Astrocyte (in vitro differentiated cells and primary cell): Measurements from ENCODE around the gene CAPN11. TPM values are rescaled to one million over a fixed set of nuclear protein-coding genes. Genes with fewer than 3 reads are reported as not detected.

Experiments
- DNase-seq: peaks from one replicate; pipeline ENCODE4 v3.0.0-alpha.2; 2010; ENCODE audit warnings: low read depth
- FAIRE-seq: peaks from 2 replicates; lab custom pipeline; 2011; peaks lifted over from hg19 to GRCh38; lab: Jason Lieb, UNC
- H2AFZ ChIP-seq: 2 replicates; pipeline ENCODE4 v1.6.0; 2012; ENCODE audit warnings: low read depth, low read length, inconsistent platforms
- H3K27ac ChIP-seq: 2 replicates; pipeline ENCODE4 v1.5.1; 2011; ENCODE audit warnings: low read depth, low read length, inconsistent platforms
- H3K27me3 ChIP-seq: 2 replicates; pipeline ENCODE4 v1.6.0; 2011; ENCODE audit warnings: low read length, inconsistent platforms; ENCODE audit not compliant: insufficient read depth
- H3K36me3 ChIP-seq: 2 replicates; pipeline ENCODE4 v1.5.1; 2011; ENCODE audit warnings: low read length, inconsistent platforms; ENCODE audit not compliant: insufficient read depth
- H3K4me1 ChIP-seq: 2 replicates; pipeline ENCODE4 v1.5.1; 2011; ENCODE audit warnings: low read length, inconsistent platforms; ENCODE audit not compliant: insufficient read depth
- H3K4me2 ChIP-seq: 2 replicates; pipeline ENCODE4 v1.6.0; 2012; ENCODE audit warnings: low read length, inconsistent platforms
- H3K4me3 ChIP-seq: 2 replicates; pipeline ENCODE4 v1.5.1; 2011; ENCODE audit warnings: low read depth, mild to moderate bottlenecking, low read length, inconsistent platforms; ENCODE audit not compliant: insufficient read depth
- H3K79me2 ChIP-seq: 2 replicates; pipeline ENCODE4 v1.6.0; 2012; ENCODE audit warnings: mild to moderate bottlenecking, low read length, inconsistent platforms; ENCODE audit not compliant: insufficient read depth
- H3K9ac ChIP-seq: 2 replicates; pipeline ENCODE4 v1.6.0; 2012; ENCODE audit warnings: mild to moderate bottlenecking, low read length, inconsistent platforms
- H3K9me3 ChIP-seq: 2 replicates; pipeline ENCODE4 v1.5.1; 2012; ENCODE audit warnings: low read depth, mild to moderate bottlenecking, low read length, inconsistent platforms; ENCODE audit not compliant: insufficient read depth
- H4K20me1 ChIP-seq: 2 replicates; pipeline ENCODE4 v1.6.0; 2012; ENCODE audit warnings: low read length, inconsistent platforms; ENCODE audit not compliant: insufficient read depth
- H3K27ac Mint-ChIP-seq: one replicate; pipeline ENCODE4 v1.8.0; 2021; ENCODE audit warnings: mild to moderate bottlenecking, mixed read lengths; ENCODE audit not compliant: unreplicated experiment
- H3K27me3 Mint-ChIP-seq: one replicate; pipeline ENCODE4 v1.8.0; 2021; ENCODE audit warnings: low read depth, mixed read lengths; ENCODE audit not compliant: unreplicated experiment
- H3K36me3 Mint-ChIP-seq: one replicate; pipeline ENCODE4 v1.8.0; 2021; ENCODE audit warnings: low read depth, mixed read lengths; ENCODE audit not compliant: unreplicated experiment
- H3K4me1 Mint-ChIP-seq: one replicate; pipeline ENCODE4 v1.8.0; 2021; ENCODE audit warnings: low read depth, mixed read lengths; ENCODE audit not compliant: unreplicated experiment
- H3K4me3 Mint-ChIP-seq: one replicate; pipeline ENCODE4 v1.8.0; 2021; ENCODE audit warnings: mild to moderate bottlenecking, moderate library complexity, mixed read lengths; ENCODE audit not compliant: unreplicated experiment
- H3K9me3 Mint-ChIP-seq: one replicate; pipeline ENCODE4 v1.8.0; 2021; ENCODE audit warnings: mild to moderate bottlenecking, mixed read lengths; ENCODE audit not compliant: unreplicated experiment
- EZH2 ChIP-seq: IDR thresholded peaks from 2 replicates; pipeline ENCODE4 v1.6.1; 2012; ENCODE audit warnings: mild to moderate bottlenecking, low read length, inconsistent platforms; ENCODE audit not compliant: insufficient read depth
- total RNA-seq: library from RNA; stranded (reverse); gene quantifications from 2 replicates; pipeline ENCODE4 v1.2.1, GENCODE V29; 2021
- TF ChIP-seq, protein P1 (sequence below): IDR thresholded peaks from 2 replicates; pipeline ENCODE4 v1.5.1; 2011; ENCODE audit warnings: low read depth, mild to moderate bottlenecking, inconsistent platforms, low read length, moderate library complexity; ENCODE audit not compliant: insufficient read depth

Gene CAPN11
- total RNA-seq, 1 donor from 2014 or later = not detected

DNA sequence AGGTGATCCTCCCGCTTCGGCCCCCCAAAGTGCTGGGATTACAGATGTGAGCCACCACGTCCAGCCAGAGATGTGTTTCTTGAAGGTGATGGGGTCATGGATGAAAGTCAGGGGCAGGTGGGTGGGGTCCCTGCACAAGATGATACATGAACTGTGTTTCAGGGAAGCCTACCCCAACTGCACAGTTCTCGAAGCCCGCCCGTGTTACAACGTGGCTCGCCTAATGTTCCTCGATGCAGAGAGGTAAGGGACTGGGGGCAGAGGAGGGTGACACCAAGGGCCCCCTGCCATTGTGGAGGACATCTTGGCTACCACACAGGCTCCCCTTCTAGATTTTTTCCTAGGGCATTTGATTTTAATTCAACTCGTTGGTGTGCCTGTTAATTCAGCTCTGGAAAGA is 11.9 kb upstream of the CAPN11 start:
- TF ChIP-seq EZH2 = no peak
- TF ChIP-seq, protein P1, sequence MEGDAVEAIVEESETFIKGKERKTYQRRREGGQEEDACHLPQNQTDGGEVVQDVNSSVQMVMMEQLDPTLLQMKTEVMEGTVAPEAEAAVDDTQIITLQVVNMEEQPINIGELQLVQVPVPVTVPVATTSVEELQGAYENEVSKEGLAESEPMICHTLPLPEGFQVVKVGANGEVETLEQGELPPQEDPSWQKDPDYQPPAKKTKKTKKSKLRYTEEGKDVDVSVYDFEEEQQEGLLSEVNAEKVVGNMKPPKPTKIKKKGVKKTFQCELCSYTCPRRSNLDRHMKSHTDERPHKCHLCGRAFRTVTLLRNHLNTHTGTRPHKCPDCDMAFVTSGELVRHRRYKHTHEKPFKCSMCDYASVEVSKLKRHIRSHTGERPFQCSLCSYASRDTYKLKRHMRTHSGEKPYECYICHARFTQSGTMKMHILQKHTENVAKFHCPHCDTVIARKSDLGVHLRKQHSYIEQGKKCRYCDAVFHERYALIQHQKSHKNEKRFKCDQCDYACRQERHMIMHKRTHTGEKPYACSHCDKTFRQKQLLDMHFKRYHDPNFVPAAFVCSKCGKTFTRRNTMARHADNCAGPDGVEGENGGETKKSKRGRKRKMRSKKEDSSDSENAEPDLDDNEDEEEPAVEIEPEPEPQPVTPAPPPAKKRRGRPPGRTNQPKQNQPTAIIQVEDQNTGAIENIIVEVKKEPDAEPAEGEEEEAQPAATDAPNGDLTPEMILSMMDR = no peak
- peaks cover 24% of the 10 kb centered on the region for H4K20me1 ChIP-seq
- H3K4me1 ChIP-seq = no peaks in the 10 kb centered on the region
- FAIRE-seq (no peak), DNase-seq (no peak)
- no peaks in the 10 kb centered on the region for H3K9me3 ChIP-seq
- H3K36me3 ChIP-seq = peaks cover 6% of the 10 kb centered on the region
- Mint-ChIP-seq H3K36me3 (peaks cover 34% of the 10 kb centered on the region), H3K27me3 (no peaks in the 10 kb centered on the region), H3K4me3 (no peak overlapping the region), H3K27ac (no peak overlapping the region), H3K4me1 (no peaks in the 10 kb centered on the region), H3K9me3 (no peaks in the 10 kb centered on the region)
- H3K27me3 ChIP-seq = no peaks in the 10 kb centered on the region
- no peak overlapping the region for H3K9ac ChIP-seq
- no peak overlapping the region for H3K27ac ChIP-seq
- H3K79me2 ChIP-seq = no peaks in the 10 kb centered on the region
- H2AFZ ChIP-seq = no peak overlapping the region
- H3K4me3 ChIP-seq = no peak overlapping the region
- no peak overlapping the region for H3K4me2 ChIP-seq

DNA sequence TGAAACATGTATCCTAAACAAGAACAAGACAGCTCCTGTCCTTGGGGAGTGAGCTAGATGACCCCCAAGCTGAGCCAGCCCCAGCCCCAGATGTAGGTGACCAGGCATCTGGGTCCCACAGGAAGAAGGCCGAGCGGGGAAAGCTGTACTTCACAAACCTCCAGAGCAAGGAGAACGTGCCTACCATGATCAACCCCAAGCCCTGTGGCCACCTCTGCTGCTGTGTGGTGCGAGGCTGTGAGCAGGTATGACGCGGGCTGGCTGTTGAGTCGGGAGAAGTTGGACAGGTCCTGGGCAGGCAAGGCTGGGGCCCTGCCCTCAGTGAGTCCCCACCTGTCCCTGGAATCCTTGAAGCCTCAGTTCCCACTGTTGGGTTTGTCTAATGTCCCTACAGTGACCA is 11.4 kb upstream of the CAPN11 start:
- H3K36me3 Mint-ChIP-seq = peaks cover 33% of the 10 kb centered on the region

DNA sequence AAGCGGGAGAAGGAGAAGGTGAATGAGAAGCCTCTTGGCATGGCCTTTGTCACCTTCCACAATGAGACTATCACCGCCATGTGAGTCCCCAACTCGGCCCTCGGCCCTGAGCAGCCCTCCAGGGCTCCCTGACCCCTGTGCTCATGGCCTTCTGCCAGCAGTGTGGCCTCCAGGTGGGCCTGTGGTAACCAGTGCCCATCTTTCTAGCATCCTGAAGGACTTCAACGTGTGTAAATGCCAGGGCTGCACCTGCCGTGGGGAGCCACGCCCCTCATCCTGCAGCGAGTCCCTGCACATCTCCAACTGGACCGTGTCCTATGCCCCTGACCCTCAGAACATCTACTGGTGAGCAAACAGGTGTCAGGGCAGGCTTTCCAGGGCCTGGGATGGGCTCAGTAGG is 10.3 kb upstream of the CAPN11 start:
- Mint-ChIP-seq H3K27ac (no peak overlapping the region), H3K4me3 (no peak overlapping the region), H3K4me1 (no peaks in the 10 kb centered on the region), H3K36me3 (peaks cover 24% of the 10 kb centered on the region), H3K27me3 (no peaks in the 10 kb centered on the region), H3K9me3 (no peaks in the 10 kb centered on the region)
- Histone ChIP-seq H3K9me3 (no peaks in the 10 kb centered on the region), H2AFZ (no peak overlapping the region), H3K27ac (no peak overlapping the region), H3K79me2 (no peaks in the 10 kb centered on the region), H3K4me3 (no peak overlapping the region), H3K36me3 (peaks cover 6% of the 10 kb centered on the region), H3K27me3 (no peaks in the 10 kb centered on the region), H3K9ac (no peak overlapping the region), H3K4me2 (no peak overlapping the region), H3K4me1 (no peaks in the 10 kb centered on the region), H4K20me1 (peaks cover 25% of the 10 kb centered on the region)
- no peak for TF ChIP-seq EZH2
- TF ChIP-seq, protein P1 = no peak
- FAIRE-seq = no peak
- DNase-seq = no peak

More for the DNA sequence above, 11.4 kb upstream of the CAPN11 start:
- H3K36me3 ChIP-seq = peaks cover 6% of the 10 kb centered on the region
- no peaks in the 10 kb centered on the region for H3K4me1 ChIP-seq
- no peak overlapping the region for H3K9ac ChIP-seq
- Mint-ChIP-seq H3K27ac (no peak overlapping the region), H3K9me3 (no peaks in the 10 kb centered on the region), H3K27me3 (no peaks in the 10 kb centered on the region), H3K4me3 (no peak overlapping the region), H3K4me1 (no peaks in the 10 kb centered on the region)
- no peak overlapping the region for H3K4me3 ChIP-seq
- no peak overlapping the region for H2AFZ ChIP-seq
- H3K4me2 ChIP-seq = no peak overlapping the region
- H3K79me2 ChIP-seq = no peaks in the 10 kb centered on the region
- no peak overlapping the region for H3K27ac ChIP-seq
- H3K9me3 ChIP-seq = no peaks in the 10 kb centered on the region
- no peaks in the 10 kb centered on the region for H3K27me3 ChIP-seq
- H4K20me1 ChIP-seq = peaks cover 27% of the 10 kb centered on the region
- TF ChIP-seq, protein P1 = no peak
- TF ChIP-seq EZH2 = no peak
- DNase-seq (no peak), FAIRE-seq (no peak)
